ENCODE measurements around the gene MAZ. TPM values are rescaled to one million over a fixed set of nuclear protein-coding genes. Genes with fewer than 3 reads are reported as not detected.

MAZ gene
- total RNA-seq, 1 experiment from 2014 or later, result 426 TPM

DNA sequence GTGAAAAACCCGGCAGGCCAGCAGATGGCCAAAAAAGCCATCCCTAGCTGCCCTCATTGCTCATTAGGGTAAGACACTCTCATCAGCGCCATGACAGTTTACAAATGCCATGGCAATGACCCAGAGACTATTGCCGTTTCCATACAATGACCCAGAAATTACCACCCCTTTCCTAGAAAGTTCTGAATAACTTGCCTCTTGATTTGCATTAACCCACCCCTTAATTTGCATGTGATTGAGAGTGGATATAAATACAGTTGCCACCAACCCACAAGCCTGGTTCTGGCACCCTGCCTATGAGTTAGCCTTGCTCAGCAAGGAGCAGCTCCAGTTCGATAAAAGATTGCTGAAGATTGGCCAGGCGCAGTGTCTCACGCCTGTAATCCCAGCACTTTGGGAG, 44.4 kb upstream of the MAZ start:
- no peak for DNase-seq (ENCODE audit: low read depth, low spot score)
- intact Hi-C loops (cut with micrococcal nuclease; ENCODE audit: unreplicated experiment), result no loop called here

DNA sequence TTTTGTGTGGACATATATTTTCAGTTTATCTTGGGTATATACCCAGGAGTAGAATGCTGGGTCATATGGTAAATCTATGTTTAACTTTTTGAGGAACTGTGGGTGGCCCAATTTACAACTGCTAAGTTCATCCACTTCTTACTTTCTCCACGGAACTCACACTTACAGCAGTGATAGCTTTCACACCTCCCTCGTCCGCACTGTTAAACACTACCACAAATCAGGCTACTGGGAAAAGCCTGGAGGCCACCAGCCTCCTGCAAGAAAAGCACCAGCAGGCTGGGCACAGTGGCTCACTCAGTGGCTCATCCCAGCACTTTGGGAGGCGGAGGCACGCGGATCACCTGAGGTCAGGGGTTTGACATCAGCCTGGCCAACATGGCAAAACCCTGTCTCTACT, 43.0 kb upstream of the MAZ start:
- ATAC-seq, result no peak
- Histone ChIP-seq H3K27me3 (ENCODE audit: control insufficient read depth, insufficient read depth, low read length) (no peaks in the 10 kb centered on the region), H3K27ac (ENCODE audit: low read length) (no peak overlapping the region), H3K4me3 (ENCODE audit: low read depth in 2 of 2, low read length in 2 of 2) (no peak overlapping the region), H3K36me3 (ENCODE audit: control insufficient read depth, insufficient read depth, low read length) (no peaks in the 10 kb centered on the region), H3K9me3 (ENCODE audit: control insufficient read depth, insufficient read depth, low read depth, low read length) (no peaks in the 10 kb centered on the region), H3K4me1 (ENCODE audit: control insufficient read depth, insufficient read depth, low read length) (no peaks in the 10 kb centered on the region)
- POLR2A ChIA-PET, result no interaction called here
- intact Hi-C loops (cut with micrococcal nuclease; ENCODE audit: unreplicated experiment) (no loop called here), in situ Hi-C loops (cut with HindIII; ENCODE audit: low pct_unique_long_range_greater_than_20kb, low sequenced_read_pairs) (no loop called here)
- CTCF ChIA-PET, result no interaction called here
- DNase-seq (ENCODE audit: low read depth, low spot score), result no peak
- TF ChIP-seq POLR2AphosphoS5 (IDR thresholded peaks at IDR 0.05; ENCODE audit: low read depth, low read length), result no peak
- TF ChIP-seq TCF7L2 (IDR thresholded peaks at IDR 0.05; ENCODE audit: low read depth, low read length), result no peak
- no peak for TF ChIP-seq REST (IDR thresholded peaks at IDR 0.05; ENCODE audit: insufficient read depth in 1 of 2, low read depth in 2 of 2, low read length in 1 of 2)
- TF ChIP-seq, protein P1, sequence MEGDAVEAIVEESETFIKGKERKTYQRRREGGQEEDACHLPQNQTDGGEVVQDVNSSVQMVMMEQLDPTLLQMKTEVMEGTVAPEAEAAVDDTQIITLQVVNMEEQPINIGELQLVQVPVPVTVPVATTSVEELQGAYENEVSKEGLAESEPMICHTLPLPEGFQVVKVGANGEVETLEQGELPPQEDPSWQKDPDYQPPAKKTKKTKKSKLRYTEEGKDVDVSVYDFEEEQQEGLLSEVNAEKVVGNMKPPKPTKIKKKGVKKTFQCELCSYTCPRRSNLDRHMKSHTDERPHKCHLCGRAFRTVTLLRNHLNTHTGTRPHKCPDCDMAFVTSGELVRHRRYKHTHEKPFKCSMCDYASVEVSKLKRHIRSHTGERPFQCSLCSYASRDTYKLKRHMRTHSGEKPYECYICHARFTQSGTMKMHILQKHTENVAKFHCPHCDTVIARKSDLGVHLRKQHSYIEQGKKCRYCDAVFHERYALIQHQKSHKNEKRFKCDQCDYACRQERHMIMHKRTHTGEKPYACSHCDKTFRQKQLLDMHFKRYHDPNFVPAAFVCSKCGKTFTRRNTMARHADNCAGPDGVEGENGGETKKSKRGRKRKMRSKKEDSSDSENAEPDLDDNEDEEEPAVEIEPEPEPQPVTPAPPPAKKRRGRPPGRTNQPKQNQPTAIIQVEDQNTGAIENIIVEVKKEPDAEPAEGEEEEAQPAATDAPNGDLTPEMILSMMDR (IDR thresholded peaks at IDR 0.05), result no peak
- no peak for TF ChIP-seq SIN3A (IDR thresholded peaks at IDR 0.05; ENCODE audit: borderline replicate concordance, insufficient read depth, low read depth, low read length)
- no TSS peak for BruUV-seq (replicated peaks)

More for the DNA sequence above, 44.4 kb upstream of the MAZ start:
- POLR2A ChIA-PET, result no interaction called here
- in situ Hi-C loops (cut with HindIII; ENCODE audit: low pct_unique_long_range_greater_than_20kb, low sequenced_read_pairs), result no loop called here
- no peak for ATAC-seq
- no peaks in the 10 kb centered on the region for H3K9me3 ChIP-seq (ENCODE audit: control insufficient read depth, insufficient read depth, low read depth, low read length)
- TF ChIP-seq POLR2AphosphoS5 (IDR thresholded peaks at IDR 0.05; ENCODE audit: low read depth, low read length) (no peak), REST (IDR thresholded peaks at IDR 0.05; ENCODE audit: insufficient read depth in 1 of 2, low read depth in 2 of 2, low read length in 1 of 2) (no peak), SIN3A (IDR thresholded peaks at IDR 0.05; ENCODE audit: borderline replicate concordance, insufficient read depth, low read depth, low read length) (no peak), TCF7L2 (IDR thresholded peaks at IDR 0.05; ENCODE audit: low read depth, low read length) (no peak)
- TF ChIP-seq, protein P1 (IDR thresholded peaks at IDR 0.05), result no peak
- no peak overlapping the region for H3K27ac ChIP-seq (ENCODE audit: low read length)
- no peaks in the 10 kb centered on the region for H3K36me3 ChIP-seq (ENCODE audit: control insufficient read depth, insufficient read depth, low read length)
- no peak overlapping the region for H3K4me3 ChIP-seq (ENCODE audit: low read depth in 2 of 2, low read length in 2 of 2)
- no TSS peak for BruUV-seq (replicated peaks)
- no peaks in the 10 kb centered on the region for H3K27me3 ChIP-seq (ENCODE audit: control insufficient read depth, insufficient read depth, low read length)
- CTCF ChIA-PET, result no interaction called here
- H3K4me1 ChIP-seq (ENCODE audit: control insufficient read depth, insufficient read depth, low read length), result no peaks in the 10 kb centered on the region
